Activated CD4-positive, alpha-beta T cell treated with anti-CD3 and anti-CD28 coated beads for 4 hours (primary cell): ENCODE data around the gene PGF.

Experiments
- DNase-seq, 2 donors: peaks; one replicate each; pipeline ENCODE4 v3.0.0-alpha.2; 2020

The PGF gene

DNA sequence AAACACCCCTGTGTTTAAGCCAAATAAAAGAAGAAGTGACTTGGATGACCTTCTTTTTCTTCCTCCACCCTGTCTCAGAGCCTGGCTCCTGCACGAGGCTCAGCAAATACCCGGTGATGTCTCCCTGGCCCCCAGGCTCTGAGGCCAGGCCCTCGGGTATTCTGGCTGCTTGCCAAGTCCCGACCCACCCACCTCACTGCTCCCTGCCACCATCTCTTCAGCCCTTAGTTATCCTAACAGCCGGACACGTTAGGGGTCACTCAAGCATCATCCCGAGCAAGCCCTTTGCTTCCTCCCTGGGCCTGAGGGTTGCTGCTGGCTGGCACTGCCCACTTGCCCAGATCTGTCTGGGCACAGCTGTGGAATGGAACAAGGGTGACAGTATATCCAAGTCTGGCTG lies 39.6 kb downstream of the PGF start:
- DNase-seq = no peak

DNA sequence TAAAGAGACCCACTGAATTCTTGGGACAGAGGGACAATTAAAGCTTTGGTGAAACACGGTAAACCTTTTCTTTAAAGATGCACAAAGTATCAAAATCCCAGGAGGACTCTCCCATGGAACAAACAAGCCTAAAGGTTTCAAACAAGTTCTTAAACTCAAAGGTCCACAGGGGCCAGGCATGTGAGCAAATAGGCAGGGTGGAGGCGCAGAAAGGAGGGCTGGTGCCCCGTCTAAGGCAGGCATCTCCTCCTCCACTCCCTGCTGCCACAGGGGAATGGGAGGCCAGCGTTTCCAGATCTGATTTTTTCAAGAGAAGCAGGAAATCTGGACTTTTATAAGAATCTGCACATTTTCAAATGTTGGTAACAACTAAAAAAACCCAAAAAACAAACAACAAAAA lies 40.0 kb downstream of the PGF start:
- no peak for DNase-seq

DNA sequence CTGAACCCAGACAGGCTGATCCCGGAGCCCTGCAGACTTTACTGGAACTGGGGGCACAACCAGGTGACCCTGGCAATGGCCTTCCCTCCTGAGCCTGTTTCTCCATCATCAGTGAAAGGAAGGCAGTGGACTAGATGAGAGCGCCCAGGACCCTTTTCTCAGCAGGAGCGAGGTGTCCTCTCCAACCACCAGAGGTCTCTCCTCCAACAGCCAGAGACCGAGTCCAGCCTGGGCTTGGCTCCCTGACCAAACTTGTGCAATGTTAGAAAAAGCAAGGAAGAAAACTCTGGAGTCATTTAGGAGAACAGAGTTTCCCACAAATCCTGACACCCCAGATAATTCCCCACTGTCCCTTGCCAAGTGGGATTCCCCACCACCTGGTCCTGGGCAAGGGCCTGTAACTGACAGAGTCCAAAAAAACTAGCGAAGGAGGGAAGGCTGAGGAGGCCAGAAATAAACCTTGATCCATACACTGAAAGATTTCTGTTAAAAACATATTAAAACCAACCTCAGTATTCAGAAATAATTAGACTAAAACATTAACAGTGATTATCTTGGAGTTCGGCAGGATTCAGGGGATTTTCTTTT lies 41.3 kb downstream of the PGF start:
- no peak for DNase-seq

DNA sequence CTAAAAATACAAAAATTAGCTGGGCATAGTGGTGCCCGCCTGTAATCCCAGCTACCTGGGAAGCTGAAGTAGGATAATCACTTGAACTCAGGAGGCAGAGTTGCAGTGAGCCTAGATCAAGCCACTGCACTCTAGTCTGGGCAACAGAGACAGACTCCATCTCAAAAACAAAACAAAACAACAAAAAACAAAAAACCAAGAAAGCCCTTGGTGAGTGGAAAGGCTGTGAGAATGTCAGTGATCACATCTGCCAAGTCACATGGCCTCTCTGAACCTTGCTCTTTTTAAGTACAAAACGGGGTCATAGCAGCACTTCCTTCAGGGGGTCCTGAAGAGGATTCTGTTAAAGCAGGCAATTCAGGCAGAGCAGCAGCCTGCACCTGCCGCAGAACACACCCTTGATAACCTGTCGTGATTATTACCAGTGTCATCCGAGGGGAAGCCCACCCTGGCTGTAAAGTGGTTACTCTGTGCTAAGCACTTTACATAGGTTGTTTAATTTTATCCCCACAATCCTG lies 41.9 kb downstream of the PGF start:
- DNase-seq = no peak

DNA sequence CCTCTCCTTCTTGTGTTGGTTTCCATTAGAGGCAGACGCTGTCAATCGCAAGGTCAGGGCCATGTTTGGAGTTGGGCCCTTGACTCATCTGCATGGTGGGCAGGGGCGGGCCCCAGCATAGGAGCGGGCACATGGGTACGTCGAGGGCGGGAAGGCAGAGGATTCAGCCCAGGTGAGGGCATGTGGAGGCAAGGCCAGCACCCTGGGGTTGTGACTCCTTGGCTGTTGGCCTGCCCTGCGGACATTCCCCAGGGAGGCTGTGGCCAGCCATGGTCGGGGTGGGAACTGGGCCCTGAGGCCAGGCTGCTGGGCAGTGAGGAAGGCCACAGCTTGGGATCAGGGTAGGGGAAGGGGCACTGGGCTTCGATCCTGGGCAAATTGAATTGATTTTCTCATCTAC lies 42.6 kb downstream of the PGF start:
- no peak for DNase-seq

DNA sequence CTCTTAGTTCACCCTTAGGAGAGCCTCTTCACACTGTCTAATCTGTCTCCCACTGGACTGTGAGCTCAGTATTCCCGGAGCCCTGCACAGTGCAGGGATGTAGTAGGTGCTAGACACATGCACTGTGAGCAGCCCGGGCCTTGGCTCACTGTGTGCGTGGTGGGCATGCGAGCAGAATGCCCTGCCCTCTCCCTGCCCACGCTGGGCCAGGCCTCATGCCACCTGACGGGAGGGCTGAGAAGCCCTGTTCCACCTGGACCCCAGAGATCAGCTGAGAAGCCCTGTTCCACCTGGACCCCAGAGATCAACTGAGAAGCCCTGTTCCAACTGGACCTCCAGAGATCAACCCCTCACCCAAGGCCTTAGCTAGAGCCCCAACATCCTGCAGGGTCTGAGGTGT lies 43.3 kb downstream of the PGF start:
- no peak for DNase-seq

DNA sequence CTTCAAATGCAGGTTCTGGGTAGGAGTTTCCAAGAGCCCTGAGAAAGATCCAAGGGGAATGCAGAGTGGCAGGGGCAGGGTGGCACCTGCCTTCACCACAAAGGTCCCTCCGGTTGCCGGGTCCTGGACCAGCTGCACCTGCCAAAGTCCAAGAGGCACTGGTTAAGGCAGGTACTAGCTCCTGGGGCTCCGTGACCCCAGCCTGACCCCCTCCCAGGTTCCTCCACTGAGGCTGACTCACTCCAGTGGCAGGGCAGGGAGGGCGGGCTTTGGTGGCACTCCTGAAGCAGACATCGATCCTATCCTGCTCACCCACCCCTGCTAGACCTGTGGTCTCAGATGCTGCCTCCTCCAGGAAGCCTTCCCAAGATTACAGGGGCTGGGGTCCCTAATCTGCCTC lies 43.7 kb downstream of the PGF start:
- DNase-seq = no peak

DNA sequence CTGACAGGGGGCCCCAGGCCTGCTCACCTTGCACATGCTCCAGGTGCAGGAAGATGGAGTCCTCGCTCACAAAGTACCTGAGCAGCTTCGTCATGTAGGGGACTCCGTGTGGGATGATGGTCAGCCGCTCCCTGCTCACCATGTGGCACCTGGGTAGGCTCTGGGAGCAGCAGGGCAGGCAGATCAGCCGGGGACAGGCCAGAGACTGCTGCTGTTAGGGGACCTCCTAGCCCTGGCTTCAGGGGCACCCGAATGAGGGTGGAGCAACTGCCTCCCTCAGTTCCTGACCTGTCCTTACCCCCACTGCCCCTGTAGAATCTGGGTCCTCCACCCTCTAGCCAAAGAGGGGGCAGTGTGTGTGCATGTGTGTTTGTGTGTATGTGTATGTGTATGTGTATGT lies 44.2 kb downstream of the PGF start:
- no peak for DNase-seq

DNA sequence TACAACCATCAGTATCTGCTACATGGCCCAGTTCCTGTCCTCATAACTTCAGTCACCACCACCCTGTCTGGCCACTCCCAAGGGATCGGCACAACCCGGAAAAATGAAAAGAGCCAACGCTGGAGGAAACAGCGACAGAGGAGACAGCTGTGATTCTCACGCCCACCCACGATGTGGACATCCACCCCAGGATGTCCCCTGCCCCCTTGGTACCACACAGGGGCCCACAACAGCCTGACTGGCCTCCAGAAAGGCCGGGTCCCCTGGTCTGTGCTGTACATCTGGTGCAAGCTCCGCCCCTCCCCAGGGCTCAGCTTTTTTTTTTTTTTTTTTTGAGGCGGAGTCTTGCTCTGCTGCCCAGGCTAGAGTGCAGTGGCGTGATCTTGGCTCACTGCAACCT lies 44.8 kb downstream of the PGF start:
- no peak for DNase-seq

DNA sequence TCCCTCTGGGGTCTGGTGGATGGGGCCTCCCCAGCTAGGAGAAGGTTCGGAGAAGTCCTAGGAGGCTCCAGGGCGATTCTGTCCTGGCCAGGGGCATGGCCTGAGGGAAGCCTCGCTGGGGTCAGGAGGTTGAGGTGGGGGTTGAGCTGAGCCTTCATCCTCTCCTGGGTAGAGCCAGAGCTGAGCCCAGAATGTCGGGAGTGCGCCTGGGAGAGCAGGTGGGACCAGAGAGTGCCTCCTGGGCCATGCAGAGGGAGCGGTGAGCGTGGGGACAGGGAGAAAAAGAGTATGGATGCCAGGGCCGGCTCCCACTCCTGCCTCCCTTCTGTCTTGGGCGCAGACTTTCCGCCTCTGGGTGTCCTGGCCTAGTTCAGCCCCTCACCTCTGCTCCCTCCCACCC lies 45.5 kb downstream of the PGF start:
- no peak for DNase-seq

DNA sequence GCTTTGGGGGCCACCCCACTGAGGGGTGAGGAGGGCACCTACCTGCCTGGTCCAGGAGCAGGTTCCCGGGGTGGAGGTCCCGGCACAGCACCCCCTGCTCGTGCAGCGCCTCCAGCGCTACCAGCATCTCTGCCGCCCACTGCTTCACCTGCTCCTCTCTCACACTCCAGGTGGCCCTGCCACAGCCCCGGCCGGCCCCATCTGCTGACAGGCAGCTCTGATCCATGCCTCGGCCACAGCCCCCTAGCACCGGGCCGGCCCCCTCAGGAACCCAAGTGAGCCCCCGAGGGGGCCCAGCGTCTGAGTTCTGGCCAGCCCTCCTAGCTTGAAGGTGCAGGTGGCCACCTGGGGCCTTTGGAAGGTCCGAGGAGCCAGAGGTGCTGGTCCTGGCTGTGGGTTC lies 45.9 kb downstream of the PGF start:
- DNase-seq = no peak

DNA sequence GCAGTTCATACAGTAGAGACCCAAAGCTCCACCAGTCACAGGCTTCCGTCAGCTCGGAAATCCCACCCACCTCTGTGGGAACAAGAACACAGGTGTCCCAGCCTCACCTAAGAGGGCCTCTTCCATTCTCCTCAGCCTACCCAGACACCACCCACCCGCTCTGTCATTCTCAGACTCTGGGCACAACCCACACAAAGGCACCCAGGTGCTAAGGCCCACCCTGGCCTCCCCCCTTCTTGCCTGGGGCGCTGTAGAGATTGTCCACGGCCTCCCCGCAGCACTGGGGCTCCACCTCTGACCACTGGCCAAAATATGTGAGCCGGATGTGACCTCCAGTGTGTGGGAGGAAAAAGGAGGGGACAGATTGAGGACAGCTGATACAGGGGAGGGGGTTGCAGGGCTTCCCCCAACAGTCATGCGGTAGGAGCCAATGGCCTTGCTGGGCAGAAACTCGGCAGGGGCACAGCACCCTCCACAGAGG lies 46.5 kb downstream of the PGF start:
- DNase-seq = no peak

DNA sequence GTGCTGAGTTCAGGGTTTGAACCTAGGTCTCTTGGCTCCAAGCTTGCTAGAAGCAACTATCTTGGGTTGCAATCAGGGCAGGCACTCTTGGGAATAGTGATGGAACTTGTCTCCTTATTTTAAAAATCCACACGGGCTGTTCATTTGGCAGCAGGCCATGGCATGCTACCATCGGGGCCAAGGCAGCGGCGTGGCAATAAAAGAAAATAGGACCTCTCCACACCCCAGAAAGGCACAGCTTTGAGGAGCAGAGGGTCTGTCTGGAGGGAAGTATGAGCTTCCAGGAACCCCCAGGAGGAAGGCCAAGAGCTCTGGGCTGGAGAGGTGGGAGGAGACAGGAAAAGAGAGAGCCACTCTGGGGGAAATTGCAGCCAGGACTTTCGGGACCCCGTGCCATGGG lies 47.7 kb downstream of the PGF start:
- no peak for DNase-seq

DNA sequence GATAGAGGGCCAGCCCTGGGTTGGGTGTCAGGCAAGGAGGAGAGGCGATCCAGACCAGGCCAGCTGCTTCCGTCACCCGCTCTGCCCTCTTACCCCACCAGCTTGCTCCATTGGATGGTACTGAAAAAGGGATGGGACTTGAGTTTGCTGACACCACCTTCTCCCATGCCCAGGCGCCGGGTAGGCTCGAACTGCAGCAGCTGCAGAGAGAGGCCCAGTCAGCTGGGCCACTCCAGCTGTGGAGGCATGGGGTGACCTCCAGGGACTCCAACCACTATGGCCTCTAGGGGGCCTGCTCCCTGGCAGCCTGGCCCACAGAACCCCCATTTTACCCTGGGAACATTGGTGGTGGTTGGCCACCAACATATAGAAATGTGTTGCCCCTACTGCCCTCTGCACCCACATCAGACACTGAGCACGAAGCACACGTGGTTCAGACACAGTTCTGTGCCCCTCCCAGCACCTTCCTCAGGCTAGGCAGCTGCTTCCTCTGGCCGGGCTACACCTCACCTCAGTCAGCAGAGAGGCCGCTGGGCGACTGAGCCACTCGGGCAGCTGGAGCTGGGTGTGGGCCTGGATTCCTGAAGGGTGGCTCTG lies 48.4 kb downstream of the PGF start:
- DNase-seq = no peak

DNA sequence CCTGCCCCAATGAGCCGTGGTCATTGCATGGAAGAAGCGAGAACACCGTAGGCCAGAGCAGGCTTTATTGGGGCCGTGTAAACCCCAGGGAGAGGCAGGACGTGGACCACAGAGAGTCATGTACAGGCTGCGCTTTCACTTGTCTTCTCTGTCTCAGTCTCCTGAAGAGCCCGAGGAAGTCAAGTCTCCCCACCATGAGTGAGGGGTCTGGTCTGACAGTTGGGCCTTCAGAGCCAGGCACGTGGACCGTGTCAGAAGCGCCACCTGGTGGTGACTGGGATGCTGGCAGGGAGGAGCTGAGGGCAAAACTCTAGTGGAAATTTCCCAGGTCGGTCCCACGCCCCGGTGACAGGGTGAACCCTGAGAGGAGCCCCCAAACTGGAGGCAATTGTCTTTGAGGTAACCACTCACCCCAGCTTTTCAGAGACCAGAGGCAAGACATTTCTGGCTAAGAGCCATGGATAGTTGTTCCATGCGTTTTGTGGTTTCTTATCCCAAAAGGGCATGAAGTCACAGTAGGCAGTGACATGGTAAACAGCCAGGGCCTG lies 49.7 kb downstream of the PGF start:
- DNase-seq = peak; percentile 76 to 85

DNA sequence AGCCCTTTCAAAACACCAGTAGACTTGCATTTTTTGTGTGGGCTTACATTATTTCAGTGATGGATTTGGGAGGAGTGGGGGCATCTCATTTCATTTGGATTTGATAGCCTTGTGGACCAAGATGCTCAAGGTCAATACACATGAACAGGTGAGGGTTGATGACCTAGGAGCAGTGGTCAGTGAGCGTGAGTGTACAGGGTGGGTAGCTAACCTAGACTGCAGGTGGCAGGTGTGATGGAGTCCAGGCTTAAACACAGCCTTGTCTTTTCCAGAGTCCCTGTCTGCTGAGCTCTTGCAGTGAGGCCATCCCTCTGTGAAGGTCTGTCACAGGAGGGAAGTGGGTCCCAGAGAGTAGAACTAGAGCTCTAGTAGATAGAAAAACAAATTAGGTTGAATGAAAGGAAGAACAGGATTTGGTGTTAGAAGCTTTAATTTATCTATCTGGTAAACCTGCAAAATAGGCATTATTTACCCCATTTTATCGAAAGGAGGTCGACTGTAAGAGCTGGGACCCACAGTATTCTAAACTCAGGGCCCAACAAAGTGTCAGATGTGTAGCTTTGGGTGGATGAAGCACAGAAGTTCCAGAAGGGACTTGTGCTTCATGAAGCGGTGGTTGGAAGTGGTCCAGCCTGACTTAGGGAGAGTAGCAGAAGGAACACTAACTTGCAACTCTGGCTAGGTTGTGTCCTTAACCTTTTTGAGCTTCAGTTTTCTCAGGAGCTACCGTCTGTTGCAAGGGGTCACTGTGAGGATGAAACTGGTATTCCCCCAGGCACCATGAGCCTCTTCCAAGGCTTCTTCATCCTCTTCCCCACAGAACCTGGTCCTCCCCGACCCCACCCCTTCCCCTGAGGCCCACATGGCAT lies 50.5 kb downstream of the PGF start:
- no peak for DNase-seq

DNA sequence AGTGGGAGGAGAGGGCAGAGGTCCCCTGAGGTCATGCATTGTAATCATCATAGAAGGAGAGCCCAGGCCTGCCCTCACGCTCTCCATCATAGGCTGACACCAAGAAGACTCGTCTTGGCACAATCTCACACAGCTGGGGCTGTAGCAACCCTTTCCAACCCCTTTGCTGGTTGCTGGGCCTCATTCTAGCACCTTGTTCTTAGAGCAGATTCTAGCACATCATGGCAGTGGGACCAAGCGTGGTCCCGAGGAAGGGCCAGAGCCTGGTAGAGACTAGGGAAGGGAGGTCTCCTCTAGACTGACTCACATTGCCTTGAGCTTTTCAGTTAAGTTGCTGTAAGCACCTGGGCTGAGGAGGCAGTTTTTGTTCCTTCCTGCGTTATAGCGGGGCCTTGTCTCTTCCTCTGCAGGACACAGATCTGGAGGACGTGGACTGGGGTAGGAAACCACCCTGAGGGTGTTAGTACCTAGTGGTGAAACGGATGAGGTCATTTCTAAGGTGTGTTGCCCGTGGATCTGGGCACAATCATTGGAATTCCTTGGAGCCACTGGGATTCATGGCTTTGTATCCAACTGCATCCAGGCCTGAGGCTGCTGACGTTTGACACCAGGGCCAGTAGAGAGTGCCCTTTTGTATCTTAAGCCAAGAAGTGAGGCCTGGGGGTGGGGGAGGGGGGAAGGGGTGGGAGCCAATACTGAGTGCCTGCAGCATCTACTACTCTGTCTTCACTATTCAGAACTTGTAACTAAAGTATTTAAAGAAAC lies 52.3 kb downstream of the PGF start:
- DNase-seq = no peak

DNA sequence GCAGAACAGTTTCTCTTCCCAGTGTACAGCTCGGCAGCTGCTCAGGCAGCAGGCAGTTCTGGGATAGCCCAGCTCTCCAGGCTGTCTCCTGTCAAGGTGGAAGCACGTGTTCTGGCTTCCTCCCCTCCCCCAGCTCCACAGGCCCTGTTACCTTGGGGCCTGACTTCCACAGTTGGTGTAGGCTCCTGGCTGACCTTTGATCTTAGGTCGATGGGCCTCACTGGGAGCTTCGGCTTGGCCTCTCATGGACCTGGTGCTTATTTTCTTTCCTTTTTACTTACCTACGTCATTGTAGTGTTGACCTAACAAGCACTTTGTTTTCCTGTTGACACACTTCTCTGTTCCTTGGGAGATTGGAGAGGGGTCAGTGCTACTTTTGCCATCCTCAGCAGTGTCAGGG lies 56.7 kb downstream of the PGF start:
- no peak for DNase-seq

DNA sequence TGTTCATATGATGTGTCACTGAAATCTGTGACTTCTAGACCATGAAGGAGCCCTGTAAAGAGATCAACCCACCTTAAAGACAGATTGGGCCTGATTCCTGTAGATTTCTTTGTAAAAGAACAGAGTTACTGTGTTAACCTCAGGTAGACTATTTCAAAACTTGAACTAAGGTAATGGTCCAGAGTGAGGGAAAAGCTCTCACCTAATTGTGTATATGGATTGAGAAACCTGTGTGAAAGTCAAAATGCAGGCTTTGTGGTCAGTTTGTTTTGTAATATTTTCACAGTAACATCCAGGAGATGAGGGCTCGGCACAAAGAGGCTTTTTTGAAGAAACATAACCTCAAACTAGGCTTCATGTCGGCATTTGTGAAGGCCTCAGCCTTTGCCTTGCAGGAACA lies 57.3 kb downstream of the PGF start:
- no peak for DNase-seq

DNA sequence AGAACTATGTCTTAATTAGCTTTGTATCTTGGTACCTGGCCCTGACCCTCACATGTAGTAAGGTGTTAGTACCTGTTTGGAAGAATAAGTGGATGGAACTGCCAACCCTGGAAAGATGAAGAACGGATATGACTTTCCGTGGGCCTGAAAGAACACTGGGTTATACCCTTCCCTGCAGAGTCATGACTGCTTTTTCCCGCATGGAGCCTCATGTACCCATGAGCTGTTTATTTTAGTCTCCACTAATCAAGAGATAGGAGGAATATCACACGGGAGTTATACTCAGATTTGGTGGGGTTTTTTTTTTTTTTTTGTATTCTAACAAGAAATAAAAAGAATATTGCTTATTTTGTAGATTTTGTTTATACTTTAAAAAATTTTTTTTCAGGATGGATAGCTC lies 57.8 kb downstream of the PGF start:
- no peak for DNase-seq

DNA sequence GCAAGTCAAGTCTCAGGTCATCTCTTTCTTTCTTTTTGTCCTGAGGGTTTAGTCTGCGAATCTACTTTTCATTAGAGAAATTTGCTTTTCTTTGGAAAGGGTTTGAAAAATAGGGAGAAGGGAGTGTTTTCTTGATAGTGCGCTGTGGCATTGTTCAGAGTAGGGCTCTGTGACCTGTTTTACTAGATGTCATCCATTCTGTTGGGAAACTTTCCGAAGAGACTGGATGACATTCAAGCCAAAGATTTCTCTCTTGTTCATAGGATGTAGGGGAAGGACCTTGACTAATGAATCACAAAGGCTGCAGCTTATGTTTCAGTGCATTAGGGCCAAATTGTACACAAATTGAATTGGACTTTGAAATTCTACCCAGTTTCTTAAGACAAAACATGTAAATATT lies 59.0 kb downstream of the PGF start:
- no peak for DNase-seq

DNA sequence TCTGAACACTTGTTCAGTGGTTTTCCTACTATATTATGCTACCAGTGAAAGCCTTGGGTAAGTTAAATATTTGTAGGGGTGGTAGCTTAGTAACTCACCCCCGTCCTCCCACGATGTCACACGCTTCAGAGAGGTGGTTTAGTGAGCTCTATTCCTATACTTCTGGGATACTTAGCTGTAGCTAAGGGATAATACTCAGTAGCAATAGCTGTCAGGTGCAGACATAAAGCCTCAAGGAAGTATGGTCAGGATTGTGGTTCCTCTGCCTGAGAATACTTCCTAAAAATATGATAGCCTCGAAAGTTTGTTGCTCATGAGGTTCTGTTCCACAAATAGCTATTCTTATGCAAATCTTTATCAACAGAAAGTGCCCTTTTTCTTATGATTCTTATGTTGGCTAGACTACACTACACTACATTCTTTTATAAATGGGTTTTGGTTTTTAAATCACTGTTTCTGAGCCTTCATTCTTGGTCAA lies 61.7 kb downstream of the PGF start:
- DNase-seq = no peak

DNA sequence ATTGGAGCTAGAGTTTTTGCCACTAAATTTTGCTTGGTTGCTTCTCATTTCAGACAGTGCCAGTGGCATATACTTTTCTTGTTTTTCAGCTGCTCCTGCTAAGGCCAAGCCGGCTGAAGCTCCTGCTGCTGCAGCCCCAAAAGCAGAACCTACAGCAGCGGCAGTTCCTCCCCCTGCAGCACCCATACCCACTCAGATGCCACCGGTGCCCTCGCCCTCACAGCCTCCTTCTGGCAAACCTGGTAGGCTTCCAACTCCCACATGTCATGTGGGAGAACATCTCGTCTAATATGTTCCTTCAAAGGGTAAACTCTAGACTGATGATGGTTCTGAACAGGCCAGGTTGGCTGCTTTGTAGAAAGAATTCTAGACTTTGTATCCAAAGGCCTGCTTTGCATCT lies 62.7 kb downstream of the PGF start:
- no peak for DNase-seq
